HG03342 (cell line): ENCODE measurements around the gene SPAG17.
A peak's percentile ranks its signal among the peaks of the same experiment; 100 is the strongest.
"Not testable (repeated sequence)": the region's sequence is repeated elsewhere in the genome, so short reads cannot be mapped to it uniquely, and the experiment has no call there.

Experiments used
- ATAC-seq: cut with Tn5 transposase; IDR thresholded peaks from one replicate; pipeline ENCODE4 v1.9.1; 2021; ENCODE audit warnings: mild to moderate bottlenecking, moderate library complexity; ENCODE audit not compliant: unreplicated experiment

Gene SPAG17

DNA sequence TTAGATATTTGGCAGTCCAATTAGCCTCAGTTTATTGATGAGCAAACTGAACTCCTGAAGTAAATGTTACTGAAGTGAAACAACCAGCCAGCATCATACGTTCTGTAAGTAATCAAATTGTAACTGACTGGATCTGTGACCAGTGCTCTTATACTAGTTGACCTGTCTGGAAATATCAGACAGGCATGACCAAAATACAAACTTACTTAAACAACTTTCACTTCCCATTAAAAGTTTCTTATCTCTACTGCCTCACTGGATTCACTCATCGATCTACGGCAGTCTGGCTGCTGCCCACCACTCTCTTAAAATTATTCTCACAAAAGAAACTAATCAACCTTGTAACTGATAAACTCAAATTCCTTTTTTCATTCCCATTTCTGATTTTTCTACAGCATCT lies 199.1 kb downstream of the SPAG17 start:
- ATAC-seq = peak; percentile 74

DNA sequence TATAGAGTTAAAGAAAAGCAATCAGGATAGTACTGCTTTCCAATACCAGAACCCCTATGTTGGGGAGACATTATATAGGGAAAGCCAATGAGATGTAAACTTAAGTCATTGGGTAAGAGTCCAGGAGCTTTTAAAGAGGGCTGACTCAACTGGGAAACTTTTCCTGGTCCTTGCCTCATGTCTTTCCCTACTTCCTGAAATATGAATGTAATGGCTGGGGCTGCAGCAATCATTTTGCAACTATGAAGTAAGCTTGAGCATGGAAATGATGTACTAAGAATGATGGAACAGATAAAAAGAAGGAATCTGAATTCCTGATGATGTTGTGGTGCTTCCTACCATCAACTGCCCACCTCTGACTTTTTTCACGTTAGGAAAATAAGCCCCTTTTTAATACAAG lies 199.8 kb downstream of the SPAG17 start:
- ATAC-seq = no peak

DNA sequence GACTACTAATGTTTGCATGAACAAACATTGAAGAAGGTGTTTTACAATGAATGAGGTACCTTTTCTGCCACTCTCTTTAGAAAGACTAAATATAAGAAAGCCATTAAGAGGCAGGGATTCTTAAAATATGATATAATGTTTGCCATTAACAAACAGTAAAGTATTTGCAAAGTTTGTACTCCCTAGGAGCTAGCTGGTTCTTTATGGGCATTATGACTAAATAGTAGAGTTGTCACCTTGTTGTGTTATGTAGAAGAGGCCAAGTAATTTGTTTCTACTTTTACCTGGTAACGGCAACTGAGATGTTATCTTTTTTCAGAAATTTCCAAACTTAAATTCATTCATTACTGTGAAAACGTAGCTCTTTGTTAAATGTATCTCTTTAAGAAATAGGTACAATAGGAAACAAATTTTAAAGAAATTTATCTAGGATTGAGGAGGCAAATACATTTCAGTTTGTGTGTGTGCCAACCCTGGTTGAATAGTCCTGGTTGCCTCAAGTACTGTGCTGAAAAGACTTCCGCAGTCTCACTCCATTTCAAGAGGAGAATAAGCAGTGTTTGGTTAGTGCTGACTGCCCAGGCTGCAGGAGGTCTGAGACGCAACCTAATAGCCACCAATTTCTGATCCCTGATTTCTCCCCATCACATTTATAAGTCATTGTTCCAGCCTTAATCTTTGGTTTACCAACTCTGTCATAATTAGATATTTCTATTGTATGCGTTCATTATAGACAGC lies 203.4 kb downstream of the SPAG17 start:
- no peak for ATAC-seq

DNA sequence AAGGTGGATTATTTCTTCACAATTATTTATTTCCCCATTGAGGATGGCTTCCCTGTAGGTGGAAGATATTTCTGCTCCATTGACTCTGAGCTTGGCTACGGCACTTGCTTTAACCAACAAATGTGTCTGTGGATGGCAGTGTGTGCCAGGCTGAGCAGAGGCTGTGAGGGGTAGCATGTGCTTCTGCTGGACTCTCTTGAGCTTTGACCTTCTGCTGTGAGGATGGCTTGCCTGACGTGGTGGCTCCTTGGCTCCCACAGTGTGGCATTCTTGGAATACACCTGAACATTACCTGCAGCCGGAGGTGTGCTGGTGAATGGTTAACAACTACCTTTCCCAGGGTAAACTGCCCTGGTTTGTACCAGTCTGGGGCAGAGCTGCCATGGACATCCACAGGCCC lies 208.6 kb downstream of the SPAG17 start:
- ATAC-seq = no peak

DNA sequence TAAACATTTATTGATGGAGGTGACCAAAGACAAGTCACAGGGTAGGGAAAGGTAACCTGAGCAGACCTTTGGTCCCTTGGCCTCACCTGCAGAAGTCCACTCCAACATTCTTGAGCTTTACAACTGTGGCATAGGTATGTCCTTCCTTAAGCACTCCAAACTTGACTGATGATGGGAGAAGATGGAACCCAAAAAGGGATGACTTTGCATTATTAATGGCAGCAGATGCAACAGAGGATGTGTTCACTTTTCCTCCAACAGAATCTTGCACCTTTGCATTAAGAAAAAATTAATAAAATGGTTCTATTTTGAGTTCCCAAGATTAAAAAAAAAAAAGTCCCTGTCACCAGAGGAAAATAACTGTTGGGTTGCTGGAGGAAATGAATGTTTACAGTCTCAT lies 213.3 kb downstream of the SPAG17 start:
- no peak for ATAC-seq

DNA sequence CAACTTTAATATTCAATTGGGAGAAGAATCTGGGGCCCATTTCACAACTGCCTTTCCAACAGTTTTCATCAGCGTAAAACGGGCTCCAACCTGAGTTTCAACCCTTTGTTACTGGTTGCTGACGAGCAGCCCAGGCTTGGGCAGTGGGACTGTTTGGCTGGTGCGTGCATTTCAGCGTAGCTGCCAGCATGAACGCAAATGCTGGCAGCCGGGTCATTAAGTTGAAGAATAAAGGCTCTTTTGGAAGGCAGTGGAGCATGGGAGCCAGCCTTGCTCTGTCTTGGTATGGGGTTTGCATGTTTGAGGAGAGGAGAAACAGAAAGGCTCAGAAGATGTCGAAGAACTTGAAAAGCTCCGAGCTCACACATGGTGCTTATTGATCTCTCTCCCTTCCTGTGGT lies 214.8 kb downstream of the SPAG17 start:
- ATAC-seq = no peak

DNA sequence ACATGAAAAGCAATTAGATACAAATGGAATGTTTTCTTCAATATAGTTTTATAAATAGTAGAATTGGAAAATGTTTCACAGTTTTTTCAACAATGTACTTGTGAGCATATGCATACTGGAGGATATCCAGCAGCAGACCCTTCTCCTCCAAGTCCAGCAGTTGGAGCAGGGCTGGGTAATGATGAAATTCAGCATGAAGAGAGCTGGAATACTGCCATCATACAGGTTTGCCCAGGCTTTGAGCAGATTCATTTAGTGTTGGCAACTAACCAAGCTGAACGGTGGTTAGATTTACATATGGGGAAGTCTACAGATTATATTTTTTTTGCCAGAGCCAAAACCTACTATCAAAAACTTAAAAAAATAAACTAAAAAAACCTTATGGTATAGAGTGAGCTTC lies 217.1 kb downstream of the SPAG17 start:
- ATAC-seq = no peak

DNA sequence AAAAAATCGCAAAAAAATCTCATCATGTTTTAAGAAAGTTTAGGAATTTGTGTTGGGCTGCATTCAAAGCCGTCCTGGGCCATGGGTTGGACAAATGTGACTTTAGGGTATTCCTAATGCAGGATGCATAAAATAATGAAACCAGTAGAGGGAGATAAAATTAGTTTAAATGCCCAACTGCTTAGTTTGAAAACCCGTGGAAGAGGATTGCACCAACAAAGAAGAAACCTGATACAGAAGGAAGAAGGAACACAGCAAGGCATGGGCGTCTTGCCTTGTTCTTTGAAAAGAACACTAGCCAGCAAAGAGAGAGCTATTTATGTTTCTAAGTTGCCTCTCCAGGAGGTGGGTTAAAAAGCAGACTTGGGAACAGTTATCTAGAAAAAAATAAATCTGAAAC lies 217.6 kb downstream of the SPAG17 start:
- ATAC-seq = no peak

DNA sequence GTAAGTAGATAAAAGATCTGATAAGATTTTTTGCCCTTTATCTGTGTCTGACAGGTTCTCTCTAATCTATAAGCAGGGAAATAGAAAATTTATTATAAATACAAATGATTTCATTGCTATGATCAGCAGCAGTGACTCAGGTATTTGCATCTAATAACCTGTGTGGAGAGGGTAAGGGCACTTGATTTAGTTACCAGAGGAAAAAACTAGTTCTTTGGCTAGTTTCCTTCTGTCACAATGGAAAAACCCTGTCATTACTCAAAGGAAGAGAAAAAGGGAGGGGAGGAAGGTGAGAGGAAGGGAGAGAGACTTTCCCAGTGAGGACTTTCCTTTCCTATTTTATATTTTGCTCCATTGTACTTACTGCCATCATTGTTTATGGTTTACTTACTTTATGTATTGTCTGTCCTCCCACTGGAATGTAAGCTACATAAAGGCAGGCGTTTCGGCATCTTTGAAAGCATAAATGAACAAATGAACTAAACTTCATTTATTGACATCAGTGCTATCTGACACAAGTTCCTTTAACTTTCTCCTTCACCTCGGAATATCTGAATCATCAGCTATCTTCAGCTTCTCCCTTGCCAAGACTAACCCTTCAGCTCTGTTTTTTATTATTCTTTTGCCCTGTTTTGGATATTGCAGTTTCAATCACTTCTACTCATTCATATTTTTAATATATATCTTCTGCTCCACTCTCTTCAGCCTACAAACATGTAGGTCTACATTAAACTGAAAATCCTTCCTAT lies 220.6 kb downstream of the SPAG17 start:
- ATAC-seq = no peak

DNA sequence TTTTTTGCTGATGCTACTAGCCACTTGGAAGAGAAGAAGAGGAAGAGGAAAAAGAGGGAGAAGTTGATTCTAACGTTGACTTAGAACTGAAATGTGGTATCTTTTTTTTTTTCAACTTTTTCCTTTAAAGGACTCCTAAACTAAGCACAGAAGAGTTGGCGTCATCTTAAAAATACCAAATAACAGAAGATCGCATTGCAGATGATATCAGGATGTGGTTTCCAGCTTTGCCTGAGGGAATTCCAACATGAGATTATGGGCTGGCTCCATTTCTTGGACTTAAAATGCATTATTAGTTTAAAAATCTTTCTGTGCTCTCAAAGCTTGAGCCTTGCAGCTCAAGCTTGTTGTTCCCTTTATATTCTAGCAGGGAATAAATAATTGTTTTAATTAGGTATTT lies 225.7 kb downstream of the SPAG17 start:
- no peak for ATAC-seq

DNA sequence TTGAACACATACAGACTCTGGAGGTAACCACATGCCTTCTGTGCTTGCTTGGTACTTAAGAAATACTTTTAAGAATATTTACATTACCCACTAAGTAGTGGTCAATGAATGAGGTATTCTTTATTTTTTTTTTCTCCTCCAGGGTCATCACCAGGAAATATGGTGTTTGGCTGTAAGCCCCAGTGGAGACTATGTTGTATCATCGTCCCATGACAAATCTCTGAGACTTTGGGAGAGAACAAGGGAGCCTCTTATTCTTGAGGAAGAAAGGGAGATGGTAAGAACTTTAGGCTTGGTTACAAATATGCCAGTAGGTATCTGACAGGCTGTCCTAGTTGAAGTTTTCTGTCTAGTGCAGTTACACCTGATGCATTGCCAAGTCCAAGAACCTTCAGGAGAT lies 232.6 kb downstream of the SPAG17 start:
- ATAC-seq = no peak

DNA sequence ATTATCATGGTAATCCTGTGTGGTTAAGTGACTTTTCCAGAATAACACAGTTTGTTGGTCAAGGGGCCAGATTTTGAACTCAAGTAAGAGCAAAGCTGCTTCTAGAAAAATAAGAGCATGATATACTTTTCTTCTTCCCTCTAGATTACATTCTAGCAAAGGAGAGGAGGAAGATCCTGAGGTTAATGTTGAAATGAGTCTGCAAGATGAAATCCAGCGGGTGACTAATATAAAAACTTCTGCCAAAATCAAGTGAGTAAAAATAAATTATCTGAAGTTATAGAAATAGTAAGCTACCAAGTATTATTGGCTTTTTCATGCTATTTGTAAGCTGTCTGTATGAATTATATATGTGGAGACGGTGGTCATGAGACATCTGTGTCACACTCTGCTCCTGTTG lies 242.7 kb downstream of the SPAG17 start:
- ATAC-seq = no peak

DNA sequence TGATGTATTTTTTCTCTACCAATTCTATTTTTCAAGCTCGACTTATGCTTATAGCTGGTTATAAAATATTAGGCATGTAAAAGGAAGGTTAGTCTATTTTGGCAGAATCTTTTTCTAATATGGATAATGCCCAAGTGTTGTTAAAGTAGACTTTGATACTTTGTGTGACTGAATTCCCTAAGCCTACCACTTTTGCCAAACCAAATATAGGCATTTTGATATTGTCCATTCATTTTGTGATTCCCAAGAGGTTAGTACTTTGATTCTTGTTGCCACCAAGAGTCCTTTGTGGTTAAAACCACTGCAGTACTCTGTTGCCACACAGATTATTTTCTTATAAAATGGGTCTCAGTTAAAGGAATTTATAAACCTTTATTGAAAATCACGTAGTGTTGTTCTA lies 251.3 kb downstream of the SPAG17 start:
- no peak for ATAC-seq

DNA sequence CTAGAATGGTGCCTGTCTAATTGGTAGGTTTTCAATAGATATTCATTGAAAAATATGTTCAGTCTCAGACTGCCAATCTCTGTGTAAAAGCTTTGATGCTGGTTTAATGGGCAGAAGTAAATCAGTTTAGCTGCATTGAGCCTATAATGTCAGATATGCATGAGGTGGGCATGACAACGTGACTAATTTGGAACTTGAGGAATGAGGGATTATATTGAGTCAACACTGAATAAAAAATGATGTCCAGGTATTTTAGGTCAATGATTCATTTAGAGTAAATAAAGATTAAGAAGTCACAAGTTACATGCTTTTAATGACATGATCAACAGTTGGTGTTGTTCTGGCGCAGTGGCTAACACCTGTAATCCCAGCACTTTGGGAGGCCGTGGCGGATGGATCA lies 252.5 kb downstream of the SPAG17 start:
- ATAC-seq = no peak

DNA sequence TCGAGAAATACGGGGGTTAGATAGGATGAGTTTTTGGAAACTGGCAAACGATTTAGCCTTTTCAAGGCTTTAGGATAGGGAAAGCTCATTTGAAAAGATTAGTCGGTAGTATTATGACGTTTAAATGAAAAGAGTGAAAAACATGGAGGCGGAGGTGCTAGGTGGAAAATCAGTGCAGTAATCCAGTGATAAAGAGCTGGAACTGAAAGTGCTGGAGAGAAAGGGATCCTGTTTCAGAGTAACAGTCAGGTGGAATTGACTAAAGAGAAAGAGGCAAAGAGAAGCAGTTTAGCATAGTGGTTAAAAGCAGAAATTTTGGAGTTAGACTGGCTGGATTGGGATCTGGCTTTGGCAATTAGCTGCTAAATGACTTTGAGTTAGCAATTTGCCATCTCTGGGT lies 254.5 kb downstream of the SPAG17 start:
- no peak for ATAC-seq

DNA sequence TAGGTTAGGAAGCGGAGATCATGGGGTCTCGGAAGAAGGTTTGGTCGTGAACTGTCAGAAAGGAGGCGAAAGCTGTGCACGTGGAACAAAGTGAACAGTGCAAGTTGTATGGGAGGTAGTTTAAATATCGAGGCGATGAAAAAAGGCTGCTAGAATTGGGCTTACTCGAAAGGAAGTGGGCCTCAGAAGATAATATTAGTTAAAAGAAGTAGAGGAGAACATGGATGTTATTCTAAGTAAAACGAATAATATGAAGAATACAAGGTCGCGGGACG lies 254.9 kb downstream of the SPAG17 start:
- peak; percentile 2 for ATAC-seq

DNA sequence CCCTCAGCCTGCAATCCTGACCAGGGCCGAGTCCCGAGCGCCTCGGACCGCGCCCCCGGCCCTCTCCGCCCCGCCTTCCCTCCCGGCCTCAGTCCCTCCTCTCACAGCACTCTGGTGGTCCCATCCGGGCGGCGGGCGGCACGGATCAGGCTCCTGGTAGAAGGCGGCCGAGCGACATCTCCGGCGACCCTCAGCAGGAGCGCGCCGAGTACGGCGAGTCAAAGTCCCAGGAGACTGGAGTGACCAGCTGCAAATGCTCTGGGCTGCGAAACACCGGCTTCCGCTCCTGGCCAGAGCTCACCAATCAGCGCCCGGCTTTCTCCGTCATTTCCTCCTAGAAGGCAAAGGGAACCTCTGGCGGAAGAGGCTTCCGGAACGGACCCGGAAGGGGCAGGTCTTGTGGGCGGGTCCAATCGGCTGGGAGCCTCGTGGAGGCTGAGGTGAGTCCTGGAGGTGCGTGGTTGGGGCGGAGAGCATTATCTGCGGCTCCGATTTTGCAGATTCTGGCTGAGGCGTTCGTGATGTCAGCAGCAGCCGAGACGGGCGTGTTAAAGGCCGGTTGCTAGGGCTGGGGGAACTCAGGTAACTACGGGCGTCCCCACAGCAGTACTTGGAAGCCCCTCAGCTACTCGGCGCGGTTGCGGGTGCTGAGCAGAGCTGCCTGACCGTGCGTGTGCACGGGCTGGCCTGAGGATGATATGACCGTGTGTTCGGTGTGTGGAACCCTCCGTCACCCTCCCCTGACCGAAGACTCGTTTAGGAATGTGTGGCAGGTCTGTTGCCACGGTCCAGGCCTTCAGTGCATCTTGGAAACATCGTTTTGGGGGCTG lies 255.5 kb downstream of the SPAG17 start, which contains the start of the genes GDAP2 and WDR3:
Gene GDAP2 (minus strand): TSS at position 279 of the 830 bp plus-strand sequence. CDS start 9,264 bp downstream, outside the sequence.
Gene WDR3 (plus strand): TSS at position 397 of the 830 bp plus-strand sequence. CDS start 3,581 bp downstream, outside the sequence.
- peak; percentile 95 for ATAC-seq

DNA sequence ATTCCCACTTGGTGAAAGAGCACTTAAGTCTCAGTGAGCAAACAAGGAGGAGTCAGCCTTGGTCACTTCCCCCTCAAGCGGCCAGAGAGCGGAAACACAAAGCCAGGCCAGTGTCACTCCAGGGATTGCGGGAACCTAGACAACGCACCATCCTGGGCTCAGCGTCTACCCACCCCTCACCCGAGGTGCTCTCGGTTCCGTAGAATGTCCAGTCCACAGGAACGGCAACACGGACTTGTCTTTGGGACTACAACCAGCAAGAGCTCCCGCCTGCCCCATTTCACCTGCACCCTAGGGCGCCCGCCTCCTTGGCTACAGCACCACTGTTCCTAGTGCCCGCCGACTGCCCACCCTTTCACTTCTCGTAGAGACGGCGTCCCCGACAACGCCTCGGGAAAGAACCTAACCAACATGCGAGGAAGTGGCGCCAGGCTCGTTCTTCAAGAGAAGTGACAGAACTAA lies 256.1 kb downstream of the SPAG17 start:
- ATAC-seq = peak; percentile 33

DNA sequence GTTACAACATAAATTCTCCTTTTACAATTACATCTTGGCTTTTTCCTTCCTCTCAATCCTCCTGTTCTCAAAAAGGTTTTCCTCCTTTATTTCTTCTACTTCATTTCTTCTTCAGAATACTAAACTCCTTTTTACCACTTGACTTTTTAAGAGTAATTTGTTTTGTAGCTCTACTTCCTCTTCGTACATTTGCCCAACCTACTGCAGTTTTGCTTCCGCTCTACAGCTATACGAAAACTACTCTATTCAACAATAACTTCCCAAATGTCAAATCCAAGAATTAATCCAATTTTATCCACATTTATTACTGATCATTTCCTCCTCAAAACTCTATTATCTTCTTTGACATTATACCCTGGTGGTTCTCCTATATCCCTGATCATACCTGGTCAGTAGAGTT lies 259.0 kb downstream of the SPAG17 start:
- no peak for ATAC-seq

DNA sequence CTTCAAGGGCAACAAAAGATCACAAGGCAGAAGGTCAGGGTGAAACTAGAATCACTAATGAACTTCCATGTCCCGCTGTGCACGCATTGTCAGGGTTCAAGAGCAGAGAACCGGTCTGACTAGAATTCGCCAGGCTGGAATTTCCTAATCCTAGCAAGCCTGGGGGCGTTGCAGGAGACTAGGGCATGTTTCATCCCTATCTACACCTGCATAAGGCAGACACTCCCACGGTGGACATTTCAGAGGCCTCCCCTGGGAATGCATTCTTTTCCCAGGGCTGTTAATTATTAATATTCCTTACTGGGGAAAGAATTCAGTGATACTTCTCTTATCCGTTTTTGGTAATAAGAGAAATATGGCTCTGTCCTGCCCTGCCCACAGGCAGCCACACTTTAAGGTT lies 262.3 kb downstream of the SPAG17 start:
- not testable (repeated sequence) for ATAC-seq

DNA sequence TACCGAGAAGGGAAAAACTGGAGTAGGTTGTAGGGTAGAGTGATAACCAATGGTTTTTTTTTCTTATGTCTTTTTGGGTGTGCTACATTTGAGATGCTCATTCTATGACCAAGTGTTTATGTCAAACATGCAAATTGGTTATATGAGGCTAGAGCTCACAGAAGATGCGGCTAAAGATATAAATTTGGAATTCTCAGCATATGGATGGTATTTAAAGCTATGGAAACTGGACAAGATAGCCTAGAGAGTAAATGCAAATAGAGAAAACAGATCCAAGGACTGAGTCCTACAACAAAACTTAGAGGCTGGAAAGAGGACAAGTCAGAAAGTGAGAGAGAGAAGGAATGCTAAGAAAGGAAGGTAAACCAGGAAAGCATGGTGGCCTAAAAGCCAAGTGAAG lies 263.0 kb downstream of the SPAG17 start:
- no peak for ATAC-seq

DNA sequence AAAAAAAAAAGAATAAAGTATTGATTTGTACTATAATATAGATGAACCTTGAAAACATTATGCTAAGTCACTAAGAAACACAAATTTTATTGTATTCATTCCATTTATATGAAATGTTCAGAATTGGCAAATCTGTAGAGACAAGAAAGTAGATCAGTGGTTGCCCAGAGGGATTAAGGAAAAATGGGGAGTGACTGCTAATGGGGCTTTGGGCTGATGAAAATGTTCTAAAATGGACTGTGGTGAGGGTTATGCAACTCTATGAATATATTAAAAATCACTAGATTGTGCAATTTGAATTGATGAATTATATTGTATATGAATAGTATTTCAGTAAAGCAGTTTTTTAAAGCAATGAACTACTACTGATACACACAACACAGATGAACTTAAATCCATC lies 265.7 kb downstream of the SPAG17 start:
- no peak for ATAC-seq
